ENCODE results near the gene CCDC81. TPM values are rescaled to one million over a fixed set of nuclear protein-coding genes. Genes with fewer than 3 reads are reported as not detected.

Gene CCDC81
- total RNA-seq, 3 donors from 2014 or later = 0.37 to 0.49 (median 0.38) TPM

DNA sequence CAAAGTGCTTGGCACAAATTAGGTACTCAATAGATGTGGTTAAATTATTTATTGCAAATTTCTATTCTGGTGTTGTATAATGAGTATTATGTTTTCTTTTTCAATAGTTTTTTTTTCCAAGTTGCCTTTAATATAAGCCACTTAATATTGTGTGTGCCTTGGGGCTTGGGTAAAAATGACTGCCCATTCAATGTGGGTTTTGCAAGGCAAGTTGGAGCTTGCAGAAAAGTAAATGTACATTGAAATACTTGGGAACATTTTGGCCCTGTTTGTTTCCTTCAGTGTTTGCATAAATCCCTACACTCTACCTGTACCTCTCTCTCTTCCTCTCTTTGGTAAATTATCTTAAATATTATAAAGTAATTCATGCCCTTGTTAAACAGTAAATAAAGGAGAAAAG is 2.1 kb upstream of the CCDC81 start:
- H3K27me3 Mint-ChIP-seq (ENCODE audit: low read depth) = peaks cover 11% of the 10 kb centered on the region

DNA sequence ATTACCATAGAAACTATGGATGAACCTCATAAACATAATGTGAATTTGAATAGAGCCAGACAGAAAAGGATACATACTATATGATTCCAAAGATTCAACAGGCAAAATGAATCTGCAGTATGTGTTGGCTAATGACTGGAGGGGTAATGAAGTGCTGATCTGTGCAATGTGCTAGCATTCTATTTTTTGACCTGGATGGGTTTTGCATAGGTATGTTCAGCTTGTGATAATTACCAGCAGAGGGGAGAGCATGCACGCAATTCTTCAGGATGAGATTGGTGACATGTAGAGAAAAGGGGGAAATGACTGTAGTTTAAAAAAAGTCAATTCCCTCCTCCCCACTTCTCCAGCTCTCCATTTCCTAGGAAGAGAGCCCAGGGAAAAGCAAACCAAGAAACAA is 618 bp upstream of the CCDC81 start:
- Mint-ChIP-seq H3K4me3 (no peak overlapping the region), H3K36me3 (ENCODE audit: insufficient read depth) (no peaks in the 10 kb centered on the region), H3K9me3 (peaks cover 5% of the 10 kb centered on the region), H3K4me1 (ENCODE audit: low read depth) (no peaks in the 10 kb centered on the region), H3K27me3 (ENCODE audit: low read depth) (peaks cover 11% of the 10 kb centered on the region)
- DNase-seq (no peak), ATAC-seq (no peak)

More for the DNA sequence above, 2.1 kb upstream of the CCDC81 start:
- Mint-ChIP-seq H3K4me3 (no peak overlapping the region), H3K9me3 (peaks cover 5% of the 10 kb centered on the region), H3K36me3 (ENCODE audit: insufficient read depth) (no peaks in the 10 kb centered on the region), H3K4me1 (ENCODE audit: low read depth) (no peaks in the 10 kb centered on the region)
- DNase-seq = no peak
- no peak for ATAC-seq

DNA sequence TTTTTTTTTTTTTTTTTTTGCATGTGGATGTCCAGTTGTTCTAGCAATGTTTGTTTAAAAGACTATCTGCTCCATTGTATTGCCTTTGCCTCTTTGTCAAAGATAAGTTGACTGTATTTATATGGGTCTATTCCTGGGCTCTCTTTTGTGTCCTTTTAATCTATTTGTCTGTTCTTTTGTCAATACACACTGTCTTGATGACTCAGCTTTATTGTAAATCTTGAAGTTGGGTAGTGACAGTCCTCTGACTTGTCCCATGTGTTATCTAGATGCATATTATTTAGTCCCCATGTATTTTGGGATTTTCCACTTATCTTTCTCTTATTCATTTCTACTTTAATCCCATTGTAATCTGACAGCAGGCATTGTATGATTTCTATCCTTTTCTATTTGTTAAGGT is 3.3 kb downstream of the CCDC81 start:
- H3K4me3 Mint-ChIP-seq = no peak overlapping the region
- DNase-seq = no peak
- H3K4me1 Mint-ChIP-seq (ENCODE audit: low read depth) = no peaks in the 10 kb centered on the region
- H3K9me3 Mint-ChIP-seq = peaks cover 5% of the 10 kb centered on the region
- no peaks in the 10 kb centered on the region for H3K36me3 Mint-ChIP-seq (ENCODE audit: insufficient read depth)
- ATAC-seq = no peak
- H3K27me3 Mint-ChIP-seq (ENCODE audit: low read depth) = peaks cover 11% of the 10 kb centered on the region

DNA sequence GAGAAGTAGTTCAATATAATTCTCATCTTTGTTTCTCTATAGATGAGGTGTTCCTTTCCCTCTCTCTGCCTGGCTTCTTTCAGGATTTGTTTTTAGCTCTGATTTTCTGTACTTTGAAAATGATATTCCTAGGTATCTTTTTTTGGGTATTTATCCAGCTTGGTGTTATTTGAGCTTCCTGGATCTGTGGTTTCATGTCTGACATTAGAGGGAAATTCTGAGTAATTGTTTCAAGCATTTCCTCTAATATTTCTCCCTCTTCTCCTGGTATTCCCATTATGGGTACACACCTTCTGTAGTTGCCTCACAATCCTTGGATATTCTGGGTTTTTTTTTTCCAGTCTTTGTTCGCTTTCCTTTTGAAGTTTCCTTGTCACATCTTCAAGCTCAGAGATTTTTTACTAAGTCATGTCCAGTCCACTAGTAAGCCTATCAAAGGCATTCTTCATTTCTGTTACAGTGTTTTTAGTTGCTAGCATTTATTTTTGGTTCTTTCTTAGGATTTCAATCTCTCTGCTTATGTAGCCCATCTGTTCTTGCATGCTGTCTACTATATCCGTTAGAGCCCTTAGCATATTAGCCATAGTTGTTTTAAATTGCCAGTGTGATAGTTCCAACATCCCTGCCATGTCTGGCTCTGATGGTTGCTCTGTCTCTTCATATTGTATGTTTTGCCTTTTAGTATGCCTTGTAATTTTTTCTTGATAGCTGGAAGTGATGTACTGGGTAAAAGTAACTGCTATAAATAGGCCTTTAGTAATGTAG is 5.8 kb downstream of the CCDC81 start:
- Mint-ChIP-seq H3K36me3 (ENCODE audit: insufficient read depth) (no peaks in the 10 kb centered on the region), H3K27me3 (ENCODE audit: low read depth) (peaks cover 1% of the 10 kb centered on the region), H3K4me1 (ENCODE audit: low read depth) (no peaks in the 10 kb centered on the region), H3K9me3 (peaks cover 5% of the 10 kb centered on the region), H3K4me3 (no peak overlapping the region)
- DNase-seq (no peak), ATAC-seq (no peak)

DNA sequence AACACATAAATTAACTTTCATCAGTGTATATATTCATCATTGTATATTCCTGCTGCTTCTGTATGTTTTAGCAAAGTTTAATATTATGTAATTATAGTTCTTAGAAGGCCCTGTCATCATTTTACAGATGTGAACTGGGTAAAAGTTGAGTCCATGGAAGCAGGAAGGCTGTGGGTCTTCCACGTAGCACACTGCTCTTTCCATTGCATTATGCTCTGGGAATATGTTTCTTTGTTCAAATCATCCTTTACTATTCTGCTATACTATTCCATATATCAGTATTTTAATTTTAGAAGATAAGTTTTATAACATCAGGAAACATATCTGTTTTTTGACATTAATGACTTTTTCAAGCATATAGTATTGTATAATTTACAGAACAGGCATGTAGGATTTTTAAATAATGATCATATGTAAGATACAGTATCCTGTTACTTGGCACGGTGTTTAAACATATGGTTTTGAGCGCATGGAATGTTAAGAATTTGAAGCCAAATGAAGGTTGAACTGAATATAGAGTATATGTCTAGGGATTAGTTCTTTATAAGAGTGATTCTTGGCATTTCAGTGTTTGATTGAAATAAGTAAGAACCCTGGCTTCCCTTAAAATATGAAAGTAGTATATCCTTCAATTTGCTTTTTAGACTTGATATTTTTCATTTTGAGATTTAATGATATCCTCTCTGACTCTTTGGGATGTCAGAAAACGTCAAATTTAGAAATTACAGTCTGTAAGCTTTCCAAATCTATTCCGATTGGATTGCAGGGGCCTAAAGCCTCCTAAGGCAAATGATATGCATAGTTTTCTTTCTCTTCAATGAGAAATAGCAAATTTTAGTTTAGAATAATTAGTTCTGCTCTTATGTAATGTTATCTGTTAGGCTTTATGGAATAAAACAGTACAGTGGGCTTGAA is 8.6 kb downstream of the CCDC81 start:
- DNase-seq = no peak
- H3K9me3 Mint-ChIP-seq = no peaks in the 10 kb centered on the region

DNA sequence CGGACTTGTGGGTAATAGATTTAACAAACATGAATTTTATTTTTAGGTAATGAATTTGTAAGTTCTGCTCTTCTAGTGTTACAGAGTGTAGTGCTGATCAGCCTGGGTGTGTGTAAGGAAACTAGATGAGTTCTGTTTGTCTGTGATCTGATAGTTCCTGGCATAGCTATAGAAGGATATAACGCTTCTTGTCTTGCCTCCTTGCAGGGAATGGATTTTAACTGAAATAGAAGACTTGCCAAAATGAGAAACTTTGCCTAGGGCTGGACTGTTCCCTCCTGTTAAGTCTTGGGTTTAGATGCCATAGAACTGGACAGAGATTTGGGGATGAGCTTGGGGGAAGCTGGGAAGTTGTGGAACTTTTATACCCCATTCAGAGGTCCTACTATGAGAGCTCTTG is 11.6 kb downstream of the CCDC81 start:
- Mint-ChIP-seq H3K9me3 (no peaks in the 10 kb centered on the region), H3K4me1 (ENCODE audit: low read depth) (no peaks in the 10 kb centered on the region), H3K4me3 (no peak overlapping the region), H3K27me3 (ENCODE audit: low read depth) (no peaks in the 10 kb centered on the region), H3K36me3 (ENCODE audit: insufficient read depth) (peaks cover 2% of the 10 kb centered on the region)
- ATAC-seq (no peak), DNase-seq (no peak)

More for the DNA sequence above, 8.6 kb downstream of the CCDC81 start:
- no peak overlapping the region for H3K4me3 Mint-ChIP-seq
- H3K36me3 Mint-ChIP-seq (ENCODE audit: insufficient read depth) = no peaks in the 10 kb centered on the region
- no peaks in the 10 kb centered on the region for H3K4me1 Mint-ChIP-seq (ENCODE audit: low read depth)
- no peaks in the 10 kb centered on the region for H3K27me3 Mint-ChIP-seq (ENCODE audit: low read depth)
- no peak for ATAC-seq

DNA sequence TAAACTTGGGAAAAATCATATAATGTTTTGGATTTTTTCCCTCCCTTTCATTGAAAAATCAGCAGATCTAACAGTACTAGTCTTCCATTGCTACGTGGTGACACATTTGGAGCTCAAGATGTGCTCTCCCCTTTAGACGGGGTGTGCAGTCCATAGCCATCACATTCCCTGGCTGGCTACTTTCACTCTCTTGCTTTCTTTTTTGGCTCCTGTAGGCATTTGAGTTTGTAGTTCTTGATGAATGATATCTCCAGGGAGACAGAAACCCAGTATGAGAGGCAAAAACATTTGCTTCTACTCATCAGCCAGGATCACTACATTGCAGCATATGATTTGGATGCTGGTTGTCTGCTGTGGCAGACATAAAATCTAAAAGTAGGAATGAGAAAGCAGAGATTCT is 12.1 kb downstream of the CCDC81 start:
- no peaks in the 10 kb centered on the region for H3K27me3 Mint-ChIP-seq (ENCODE audit: low read depth)
- no peaks in the 10 kb centered on the region for H3K4me1 Mint-ChIP-seq (ENCODE audit: low read depth)
- DNase-seq (no peak), ATAC-seq (no peak)
- H3K9me3 Mint-ChIP-seq = no peaks in the 10 kb centered on the region
- H3K36me3 Mint-ChIP-seq (ENCODE audit: insufficient read depth) = peaks cover 2% of the 10 kb centered on the region
- H3K4me3 Mint-ChIP-seq = no peak overlapping the region

DNA sequence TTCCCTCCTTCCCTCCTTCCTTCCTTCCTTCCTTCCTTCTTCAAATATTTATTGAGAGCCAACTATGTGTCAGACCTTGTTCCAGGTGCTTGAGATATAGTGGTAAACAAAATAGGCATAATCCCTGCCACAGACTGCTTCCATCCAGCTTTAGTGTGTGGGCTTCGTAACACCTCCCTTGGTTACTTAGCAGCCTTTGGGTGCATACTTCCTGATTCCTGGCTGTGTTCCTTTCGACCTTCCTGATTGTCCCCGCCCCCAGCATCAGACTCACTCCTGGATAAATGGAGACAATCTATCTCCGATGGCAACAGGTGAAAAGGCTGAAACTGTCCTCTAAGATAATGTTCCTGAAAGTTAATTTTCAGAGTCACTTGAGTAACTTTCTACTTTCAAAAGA is 13.5 kb downstream of the CCDC81 start:
- H3K4me3 Mint-ChIP-seq = no peak overlapping the region
- ATAC-seq = no peak
- no peaks in the 10 kb centered on the region for H3K27me3 Mint-ChIP-seq (ENCODE audit: low read depth)
- H3K36me3 Mint-ChIP-seq (ENCODE audit: insufficient read depth) = peaks cover 2% of the 10 kb centered on the region
- H3K4me1 Mint-ChIP-seq (ENCODE audit: low read depth) = no peaks in the 10 kb centered on the region
- no peak for DNase-seq
- no peaks in the 10 kb centered on the region for H3K9me3 Mint-ChIP-seq

DNA sequence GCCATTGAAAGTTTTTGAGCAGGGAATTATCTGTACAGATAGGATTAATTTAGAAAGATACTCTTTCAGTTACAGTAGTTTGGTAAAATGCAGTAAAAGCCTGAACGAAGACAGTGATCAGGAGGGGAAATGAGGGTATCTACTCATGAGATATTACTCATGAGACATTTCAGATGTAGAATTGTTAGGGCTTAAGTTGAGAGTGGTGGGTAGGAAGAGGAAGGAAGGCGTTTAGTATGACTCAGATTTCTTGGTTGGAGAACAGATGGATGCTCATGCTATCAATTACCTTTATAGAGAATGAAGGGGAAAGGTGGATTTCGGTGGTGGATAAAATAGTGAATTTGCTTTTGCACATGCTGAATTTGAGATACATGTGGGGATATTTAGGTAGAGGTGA is 15.8 kb downstream of the CCDC81 start:
- DNase-seq (no peak), ATAC-seq (no peak)
- peaks cover 2% of the 10 kb centered on the region for H3K36me3 Mint-ChIP-seq (ENCODE audit: insufficient read depth)
- H3K27me3 Mint-ChIP-seq (ENCODE audit: low read depth) = no peaks in the 10 kb centered on the region
- no peaks in the 10 kb centered on the region for H3K4me1 Mint-ChIP-seq (ENCODE audit: low read depth)
- no peaks in the 10 kb centered on the region for H3K9me3 Mint-ChIP-seq
- no peak overlapping the region for H3K4me3 Mint-ChIP-seq

DNA sequence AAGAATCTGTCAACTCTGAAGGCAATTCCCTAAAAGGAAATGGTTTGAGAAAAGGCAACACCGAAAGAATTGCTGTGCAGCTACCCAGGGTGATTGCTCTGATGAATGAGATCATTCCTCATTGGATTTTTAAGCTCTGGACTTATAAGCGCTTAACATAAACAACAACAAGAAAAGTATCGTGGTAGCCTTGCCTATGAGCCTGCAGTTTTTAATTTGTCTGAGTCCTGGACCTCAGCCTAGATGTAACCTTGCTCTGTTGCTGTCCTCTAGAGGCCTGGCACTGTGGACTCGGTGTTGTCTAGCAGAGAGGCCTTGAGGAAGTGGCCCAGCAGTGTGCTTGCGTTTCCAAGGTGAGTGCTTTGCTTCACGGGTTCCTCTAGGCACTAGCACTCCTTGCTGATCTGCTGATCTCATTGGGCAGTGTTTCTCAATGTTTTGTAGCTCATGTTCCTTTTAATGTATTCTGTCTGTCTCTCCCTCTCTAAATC is 20.4 kb downstream of the CCDC81 start:
- H3K27me3 Mint-ChIP-seq (ENCODE audit: low read depth) = no peaks in the 10 kb centered on the region
- no peak overlapping the region for H3K4me3 Mint-ChIP-seq
- no peaks in the 10 kb centered on the region for H3K9me3 Mint-ChIP-seq
- H3K4me1 Mint-ChIP-seq (ENCODE audit: low read depth) = no peaks in the 10 kb centered on the region
- ATAC-seq (no peak), DNase-seq (no peak)
- H3K36me3 Mint-ChIP-seq (ENCODE audit: insufficient read depth) = peaks cover 2% of the 10 kb centered on the region

DNA sequence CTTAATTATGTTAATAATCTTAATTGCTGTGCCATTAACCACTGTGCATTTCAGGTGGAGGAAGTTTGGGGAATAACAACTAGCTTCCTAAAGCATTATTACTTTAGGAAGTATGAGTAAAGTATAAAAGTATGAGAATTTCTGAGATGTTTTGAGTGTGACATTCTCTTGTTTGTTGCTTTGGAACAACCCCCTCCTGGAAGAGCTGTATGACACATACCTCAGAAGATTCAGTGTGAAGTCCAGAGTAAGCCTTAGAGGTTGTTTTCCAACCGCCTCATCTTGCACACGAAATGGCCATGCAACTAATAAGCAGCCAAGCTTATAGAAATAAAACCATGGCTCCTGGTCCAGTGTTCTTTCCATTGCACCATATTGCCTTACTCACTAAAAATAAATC is 21.7 kb downstream of the CCDC81 start:
- Mint-ChIP-seq H3K36me3 (ENCODE audit: insufficient read depth) (peaks cover 2% of the 10 kb centered on the region), H3K4me3 (no peak overlapping the region), H3K9me3 (no peaks in the 10 kb centered on the region), H3K4me1 (ENCODE audit: low read depth) (no peaks in the 10 kb centered on the region), H3K27me3 (ENCODE audit: low read depth) (no peaks in the 10 kb centered on the region)
- ATAC-seq = no peak
- DNase-seq = no peak

DNA sequence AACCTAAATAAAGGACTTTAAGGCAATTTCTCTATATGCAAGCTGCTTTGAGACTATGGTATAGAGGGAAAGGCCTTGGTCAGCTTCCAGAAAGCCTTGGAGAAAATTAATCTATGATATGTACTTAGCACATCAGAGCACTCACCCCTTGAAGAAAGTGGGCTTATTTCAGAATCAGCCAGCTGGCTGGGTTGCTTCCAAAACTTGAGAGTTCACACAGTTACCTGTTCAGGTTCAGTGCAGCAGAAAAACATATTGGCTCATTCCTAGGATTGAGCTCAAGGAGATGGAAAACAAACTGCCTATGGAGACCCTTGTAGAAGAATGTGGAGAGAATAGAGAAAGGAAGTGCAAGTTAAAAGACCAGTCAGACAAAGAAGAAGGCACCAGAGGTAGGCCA is 22.7 kb downstream of the CCDC81 start:
- Mint-ChIP-seq H3K36me3 (ENCODE audit: insufficient read depth) (peaks cover 2% of the 10 kb centered on the region), H3K27me3 (ENCODE audit: low read depth) (no peaks in the 10 kb centered on the region), H3K9me3 (no peaks in the 10 kb centered on the region), H3K4me1 (ENCODE audit: low read depth) (no peaks in the 10 kb centered on the region), H3K4me3 (no peak overlapping the region)
- DNase-seq = no peak
- ATAC-seq = no peak

DNA sequence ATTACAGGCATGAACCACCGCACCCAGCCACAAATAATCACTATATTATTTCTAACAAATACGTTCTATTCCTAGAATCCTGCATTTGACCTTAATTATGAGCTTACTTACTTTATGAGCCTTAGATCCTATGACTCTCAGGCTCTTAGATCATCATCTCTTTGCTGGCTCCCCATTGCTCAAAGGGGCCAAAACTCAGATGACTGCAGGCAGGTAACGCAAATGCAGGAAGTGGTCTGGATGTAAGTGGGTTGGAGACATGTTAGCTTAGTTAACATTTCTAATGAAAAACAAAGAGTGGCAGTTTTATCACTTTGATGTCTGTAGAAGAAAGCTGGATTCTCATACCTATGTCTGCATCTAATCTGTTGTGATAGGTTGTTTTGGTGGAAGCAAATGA is 23.4 kb downstream of the CCDC81 start:
- no peak overlapping the region for H3K4me3 Mint-ChIP-seq
- peaks cover 2% of the 10 kb centered on the region for H3K36me3 Mint-ChIP-seq (ENCODE audit: insufficient read depth)
- no peaks in the 10 kb centered on the region for H3K9me3 Mint-ChIP-seq
- DNase-seq (no peak), ATAC-seq (no peak)
- no peaks in the 10 kb centered on the region for H3K4me1 Mint-ChIP-seq (ENCODE audit: low read depth)
- H3K27me3 Mint-ChIP-seq (ENCODE audit: low read depth) = no peaks in the 10 kb centered on the region

DNA sequence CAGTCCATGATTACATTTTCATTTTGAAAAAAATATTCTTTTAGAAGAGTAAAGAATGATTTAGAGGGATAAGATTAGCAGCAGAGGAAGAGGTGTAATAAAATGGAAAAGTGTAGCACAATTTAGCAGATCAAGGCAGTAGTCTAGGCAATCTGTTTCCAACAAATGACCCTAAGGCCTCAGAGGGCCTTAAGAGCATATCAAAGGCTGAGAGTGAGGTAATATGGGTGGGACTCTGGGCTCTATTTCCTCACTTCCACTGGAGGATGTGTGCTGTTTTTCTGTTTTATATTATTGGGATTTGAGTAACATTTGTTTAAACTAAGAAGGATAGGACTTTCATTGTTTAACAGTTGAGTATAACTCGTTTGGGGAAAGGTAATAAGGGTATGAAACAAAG is 28.8 kb downstream of the CCDC81 start:
- DNase-seq (no peak), ATAC-seq (no peak)
- no peak overlapping the region for H3K4me3 Mint-ChIP-seq
- H3K4me1 Mint-ChIP-seq (ENCODE audit: low read depth) = no peaks in the 10 kb centered on the region
- H3K36me3 Mint-ChIP-seq (ENCODE audit: insufficient read depth) = peaks cover 4% of the 10 kb centered on the region
- no peaks in the 10 kb centered on the region for H3K27me3 Mint-ChIP-seq (ENCODE audit: low read depth)
- H3K9me3 Mint-ChIP-seq = no peaks in the 10 kb centered on the region

DNA sequence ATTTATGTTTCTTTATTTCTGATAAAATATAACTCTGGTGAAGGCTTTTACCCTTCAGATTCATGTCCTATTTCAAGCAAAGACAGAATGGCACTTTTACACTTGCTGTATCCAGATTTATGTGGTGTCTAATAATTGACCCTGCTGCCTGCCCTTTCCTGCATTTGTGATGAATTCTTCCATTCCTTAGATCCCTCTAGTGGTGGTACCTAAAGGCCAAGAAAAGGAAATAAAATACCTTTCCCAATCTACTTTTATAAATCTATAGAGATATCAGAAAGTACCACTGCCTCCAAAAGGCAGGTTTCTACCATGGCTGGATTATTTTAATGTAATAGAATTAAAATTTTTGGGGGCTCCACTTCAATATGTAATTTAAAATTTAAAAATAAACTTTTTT is 34.2 kb downstream of the CCDC81 start:
- no peak overlapping the region for H3K4me3 Mint-ChIP-seq
- no peaks in the 10 kb centered on the region for H3K9me3 Mint-ChIP-seq
- no peaks in the 10 kb centered on the region for H3K27me3 Mint-ChIP-seq (ENCODE audit: low read depth)
- no peak for ATAC-seq
- no peaks in the 10 kb centered on the region for H3K4me1 Mint-ChIP-seq (ENCODE audit: low read depth)
- peaks cover 4% of the 10 kb centered on the region for H3K36me3 Mint-ChIP-seq (ENCODE audit: insufficient read depth)
- no peak for DNase-seq

Measured in activated T-cell treated with anti-CD3 and anti-CD28 coated beads, Interleukin-2, amount 50 U/mL, for 4 hours (primary cell).